HG03442 (cell line): Measurements from ENCODE around the gene CLCA1.

ENCODE experiments used
- ATAC-seq: cut with Tn5 transposase; IDR thresholded peaks from one replicate; pipeline ENCODE4 v1.9.1; 2021; ENCODE audit warnings: mild to moderate bottlenecking, moderate library complexity; ENCODE audit not compliant: unreplicated experiment

Gene CLCA1

DNA sequence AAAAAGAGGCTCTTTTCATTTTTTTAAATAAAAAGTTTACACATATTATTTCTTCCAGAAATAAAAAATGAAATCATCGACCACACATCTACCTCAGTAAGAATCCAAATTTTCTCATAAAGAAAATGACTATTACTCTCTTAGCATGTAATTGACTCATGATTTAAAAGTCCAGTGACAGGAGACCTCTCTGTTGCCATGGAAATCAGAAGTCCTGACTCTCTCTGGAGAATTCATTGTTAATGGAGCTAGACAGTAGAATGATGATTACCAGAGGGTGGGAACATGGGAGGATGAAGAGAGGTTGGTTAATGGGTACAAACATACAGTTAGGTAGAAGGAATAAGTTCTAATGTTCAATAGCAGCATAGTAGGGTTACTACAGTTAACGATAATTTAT, 73.1 kb downstream of the CLCA1 start:
- no peak for ATAC-seq

DNA sequence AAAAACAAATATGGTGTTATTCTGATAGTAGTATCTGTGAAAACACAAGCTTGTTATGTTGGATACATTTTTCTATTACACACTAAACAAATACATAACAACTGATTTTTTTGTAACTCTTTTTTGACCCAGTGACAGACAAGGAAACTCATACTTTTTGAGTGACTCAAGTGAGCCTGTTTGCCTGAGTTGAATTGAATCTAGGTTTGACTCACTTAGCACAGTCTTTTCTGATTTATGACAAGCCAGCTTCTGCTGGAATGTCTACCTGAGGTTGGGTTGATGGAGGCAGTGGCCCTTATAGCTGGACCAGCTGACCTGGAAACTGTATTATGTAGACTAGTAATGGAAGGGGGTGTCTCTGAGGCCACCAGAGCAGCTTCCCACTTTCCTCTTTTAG, 73.9 kb downstream of the CLCA1 start:
- ATAC-seq, result no peak

DNA sequence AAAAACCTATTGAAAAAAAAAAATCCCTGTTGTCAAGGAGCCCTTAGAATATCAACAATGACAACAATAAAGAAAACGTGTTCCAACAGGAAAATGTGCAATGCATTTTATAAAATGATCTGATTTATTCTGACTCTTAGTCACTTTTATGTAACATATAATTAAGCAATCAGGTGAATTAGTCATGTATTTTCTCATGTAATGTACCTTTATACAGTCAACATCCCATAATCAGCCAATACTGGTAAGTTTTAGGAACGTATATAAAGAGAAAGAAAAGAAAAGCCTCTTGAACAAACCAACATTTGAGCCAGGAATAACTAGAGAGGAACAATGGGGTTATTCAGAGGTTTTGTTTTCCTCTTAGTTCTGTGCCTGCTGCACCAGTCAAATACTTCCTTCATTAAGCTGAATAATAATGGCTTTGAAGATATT, 78.1 kb downstream of the CLCA1 start, which contains the start of gene CLCA4:
Gene CLCA4, plus strand, starts transcription at position 292 of the 435 bp plus-strand sequence. Its CDS starts 42 bp downstream, at position 334.
- no peak for ATAC-seq

DNA sequence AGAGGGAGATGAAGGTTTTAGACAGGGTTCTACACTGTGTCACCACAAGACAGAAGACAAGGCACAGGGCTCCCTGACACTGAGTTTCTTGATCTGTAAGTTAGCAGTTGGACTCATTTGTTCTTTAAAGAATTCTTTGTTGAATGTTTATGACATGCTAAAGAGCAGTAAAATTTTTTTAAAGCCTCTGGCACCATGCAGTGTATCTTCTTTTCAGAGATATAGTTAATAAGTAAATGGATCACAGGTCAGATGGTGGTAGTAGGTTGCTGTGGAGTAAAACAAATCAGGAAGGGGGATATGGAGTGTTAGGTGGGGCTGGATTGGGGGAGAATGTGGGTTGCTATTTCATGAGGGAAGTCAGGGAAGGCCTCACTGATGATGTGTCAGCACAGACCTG, 80.1 kb downstream of the CLCA1 start:
- no peak for ATAC-seq
